Measurements from ENCODE around the gene SFN. TPM values are rescaled to one million over a fixed set of nuclear protein-coding genes. Genes with fewer than 3 reads are reported as not detected.

The SFN gene
- total RNA-seq = 465 and 1,125 TPM in 2 replicates

DNA sequence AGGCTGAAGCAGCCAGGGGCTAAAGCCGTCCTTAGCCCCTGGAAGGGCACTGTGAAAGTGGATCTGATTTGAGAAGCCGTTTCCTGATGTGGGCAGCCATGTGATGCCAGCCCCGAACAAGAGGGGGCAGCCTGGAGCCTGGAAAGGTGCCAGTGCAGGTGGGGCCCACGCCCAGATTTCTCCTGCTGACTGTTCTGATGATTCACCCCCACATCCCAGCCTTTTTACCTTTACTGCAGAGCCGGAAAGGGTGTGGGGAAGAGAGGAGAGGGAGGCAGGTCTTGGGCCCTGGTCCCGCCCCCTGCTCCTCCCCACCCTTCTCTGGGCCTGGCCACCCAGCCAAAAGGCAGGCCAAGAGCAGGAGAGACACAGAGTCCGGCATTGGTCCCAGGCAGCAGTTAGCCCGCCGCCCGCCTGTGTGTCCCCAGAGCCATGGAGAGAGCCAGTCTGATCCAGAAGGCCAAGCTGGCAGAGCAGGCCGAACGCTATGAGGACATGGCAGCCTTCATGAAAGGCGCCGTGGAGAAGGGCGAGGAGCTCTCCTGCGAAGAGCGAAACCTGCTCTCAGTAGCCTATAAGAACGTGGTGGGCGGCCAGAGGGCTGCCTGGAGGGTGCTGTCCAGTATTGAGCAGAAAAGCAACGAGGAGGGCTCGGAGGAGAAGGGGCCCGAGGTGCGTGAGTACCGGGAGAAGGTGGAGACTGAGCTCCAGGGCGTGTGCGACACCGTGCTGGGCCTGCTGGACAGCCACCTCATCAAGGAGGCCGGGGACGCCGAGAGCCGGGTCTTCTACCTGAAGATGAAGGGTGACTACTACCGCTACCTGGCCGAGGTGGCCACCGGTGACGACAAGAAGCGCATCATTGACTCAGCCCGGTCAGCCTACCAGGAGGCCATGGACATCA, at the start of gene SFN:
SFN (plus strand) TSS at position 369 of the 904 bp plus-strand sequence; CDS start at position 433, 64 bp downstream.
- peaks cover 11% of the 10 kb centered on the region for H3K36me3 ChIP-seq (ENCODE audit: control insufficient read depth, insufficient read depth, low read length)
- DNase-seq (ENCODE audit: low read depth) (peak; percentile 96), FAIRE-seq (peak; percentile 62)
- TF ChIP-seq, protein P1, sequence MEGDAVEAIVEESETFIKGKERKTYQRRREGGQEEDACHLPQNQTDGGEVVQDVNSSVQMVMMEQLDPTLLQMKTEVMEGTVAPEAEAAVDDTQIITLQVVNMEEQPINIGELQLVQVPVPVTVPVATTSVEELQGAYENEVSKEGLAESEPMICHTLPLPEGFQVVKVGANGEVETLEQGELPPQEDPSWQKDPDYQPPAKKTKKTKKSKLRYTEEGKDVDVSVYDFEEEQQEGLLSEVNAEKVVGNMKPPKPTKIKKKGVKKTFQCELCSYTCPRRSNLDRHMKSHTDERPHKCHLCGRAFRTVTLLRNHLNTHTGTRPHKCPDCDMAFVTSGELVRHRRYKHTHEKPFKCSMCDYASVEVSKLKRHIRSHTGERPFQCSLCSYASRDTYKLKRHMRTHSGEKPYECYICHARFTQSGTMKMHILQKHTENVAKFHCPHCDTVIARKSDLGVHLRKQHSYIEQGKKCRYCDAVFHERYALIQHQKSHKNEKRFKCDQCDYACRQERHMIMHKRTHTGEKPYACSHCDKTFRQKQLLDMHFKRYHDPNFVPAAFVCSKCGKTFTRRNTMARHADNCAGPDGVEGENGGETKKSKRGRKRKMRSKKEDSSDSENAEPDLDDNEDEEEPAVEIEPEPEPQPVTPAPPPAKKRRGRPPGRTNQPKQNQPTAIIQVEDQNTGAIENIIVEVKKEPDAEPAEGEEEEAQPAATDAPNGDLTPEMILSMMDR (IDR thresholded peaks at IDR 0.05; ENCODE audit: insufficient read depth, low read length, severe bottlenecking) = peak; percentile 93
- no peaks in the 10 kb centered on the region for H3K27me3 ChIP-seq (ENCODE audit: control insufficient read depth, insufficient read depth, low read length)
- H3K4me3 ChIP-seq (ENCODE audit: low read depth, low read length) = peak within 1 kb of the TSS; percentile 100

DNA sequence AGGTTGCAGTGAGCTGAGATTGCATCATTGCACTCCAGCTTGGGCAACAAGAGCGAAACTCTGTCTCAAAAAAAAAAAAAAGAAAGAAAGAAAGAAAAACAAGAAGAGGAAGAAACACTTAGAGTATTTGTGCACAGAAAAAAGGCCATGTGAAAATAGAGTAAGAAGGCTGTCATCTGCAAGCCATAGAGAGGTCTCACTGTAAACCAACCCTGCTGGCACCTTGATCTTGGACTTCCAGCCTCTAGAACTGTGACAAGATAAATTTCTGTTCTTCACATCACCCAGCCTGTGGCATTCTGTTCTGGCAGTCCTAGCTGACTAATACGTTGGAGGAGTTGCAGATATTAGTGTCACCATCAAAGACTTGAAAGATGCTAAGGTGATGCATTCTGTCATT, 48.6 kb upstream of the SFN start:
- FAIRE-seq (no peak), DNase-seq (ENCODE audit: low read depth) (no peak)
- no peak overlapping the region for H3K4me3 ChIP-seq (ENCODE audit: low read depth, low read length)
- no peaks in the 10 kb centered on the region for H3K27me3 ChIP-seq (ENCODE audit: control insufficient read depth, insufficient read depth, low read length)
- no peaks in the 10 kb centered on the region for H3K36me3 ChIP-seq (ENCODE audit: control insufficient read depth, insufficient read depth, low read length)
- TF ChIP-seq, protein P1 (IDR thresholded peaks at IDR 0.05; ENCODE audit: insufficient read depth, low read length, severe bottlenecking) = no peak

DNA sequence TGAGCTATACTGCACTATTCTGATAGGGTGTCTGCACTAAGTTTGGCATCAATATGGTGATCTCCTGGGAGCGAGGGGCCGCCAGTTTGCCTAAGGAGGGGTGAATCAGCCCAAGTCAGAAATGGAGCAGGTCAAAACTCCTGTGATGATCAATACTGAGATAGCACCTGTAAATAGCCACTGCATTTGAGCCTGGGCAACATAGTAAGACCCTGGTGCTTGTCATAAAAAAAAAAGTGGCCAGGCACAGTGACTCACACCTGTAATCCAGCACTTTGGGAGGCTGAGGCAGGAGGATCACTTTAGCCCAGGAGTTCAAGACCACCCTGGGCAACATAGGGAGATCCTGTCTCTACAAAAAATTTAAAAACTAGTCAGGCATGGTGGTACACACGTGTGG, 48.1 kb upstream of the SFN start:
- DNase-seq (ENCODE audit: low read depth) (no peak), FAIRE-seq (no peak)
- TF ChIP-seq, protein P1 (IDR thresholded peaks at IDR 0.05; ENCODE audit: insufficient read depth, low read length, severe bottlenecking) = no peak
- Histone ChIP-seq H3K36me3 (ENCODE audit: control insufficient read depth, insufficient read depth, low read length) (no peaks in the 10 kb centered on the region), H3K27me3 (ENCODE audit: control insufficient read depth, insufficient read depth, low read length) (no peaks in the 10 kb centered on the region), H3K4me3 (ENCODE audit: low read depth, low read length) (no peak overlapping the region)

DNA sequence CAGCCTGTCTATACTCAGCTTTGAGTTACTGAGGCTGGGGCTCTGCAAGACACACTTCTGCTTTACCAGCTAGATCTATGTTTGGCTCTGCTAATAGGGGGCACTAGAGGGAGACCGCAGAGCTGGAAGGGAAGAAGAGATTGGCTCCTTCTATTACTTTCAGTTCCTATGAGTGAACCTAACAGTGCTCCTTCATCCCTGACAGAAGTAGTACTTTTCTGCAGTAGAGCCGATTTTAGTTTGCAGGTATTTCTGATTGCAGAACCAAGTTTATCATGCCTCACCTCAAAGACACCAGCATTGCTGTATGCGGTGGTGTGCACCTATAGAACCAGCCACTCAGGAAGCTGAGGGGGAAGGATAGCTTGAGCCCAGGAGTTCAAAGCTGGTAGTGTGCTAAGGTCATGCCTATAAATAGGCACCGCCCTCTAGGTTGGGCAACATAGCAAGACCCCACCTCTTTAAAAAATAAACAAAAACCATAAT, 42.1 kb upstream of the SFN start:
- no peaks in the 10 kb centered on the region for H3K36me3 ChIP-seq (ENCODE audit: control insufficient read depth, insufficient read depth, low read length)
- TF ChIP-seq, protein P1 (IDR thresholded peaks at IDR 0.05; ENCODE audit: insufficient read depth, low read length, severe bottlenecking) = no peak
- DNase-seq (ENCODE audit: low read depth) (no peak), FAIRE-seq (no peak)
- H3K4me3 ChIP-seq (ENCODE audit: low read depth, low read length) = no peak overlapping the region
- no peaks in the 10 kb centered on the region for H3K27me3 ChIP-seq (ENCODE audit: control insufficient read depth, insufficient read depth, low read length)

DNA sequence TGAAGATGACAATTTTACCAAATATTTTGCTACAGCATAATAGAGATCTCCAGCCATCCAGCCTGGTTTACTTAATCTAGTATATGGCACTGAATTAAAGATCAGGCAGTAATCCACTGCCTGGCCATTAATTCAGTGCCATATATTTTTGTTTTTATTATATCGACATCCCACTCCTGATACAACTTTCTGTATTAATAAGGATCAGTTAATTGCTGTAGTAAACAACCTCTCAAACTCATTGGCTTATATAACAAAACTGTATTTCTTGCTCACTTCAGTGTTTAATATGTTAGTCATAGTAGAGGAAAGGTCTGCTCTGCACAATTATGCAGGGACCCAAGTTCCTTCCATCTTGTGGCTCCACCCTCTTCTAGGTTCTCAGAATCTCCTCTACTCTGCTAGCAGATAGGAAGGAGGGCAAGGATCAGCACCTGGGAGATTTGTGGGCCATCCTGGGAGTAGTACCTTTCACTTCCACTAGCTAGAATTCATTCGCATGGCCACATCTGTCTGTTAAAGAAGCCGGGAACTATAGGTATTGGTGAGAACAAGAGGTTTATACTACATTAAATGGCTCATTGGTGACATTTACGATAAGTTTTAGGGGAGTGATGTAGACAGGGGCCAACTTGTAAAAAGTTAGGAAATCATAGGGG, 40.1 kb upstream of the SFN start:
- DNase-seq (ENCODE audit: low read depth) (no peak), FAIRE-seq (no peak)
- no peak overlapping the region for H3K4me3 ChIP-seq (ENCODE audit: low read depth, low read length)
- TF ChIP-seq, protein P1 (IDR thresholded peaks at IDR 0.05; ENCODE audit: insufficient read depth, low read length, severe bottlenecking) = no peak
- H3K36me3 ChIP-seq (ENCODE audit: control insufficient read depth, insufficient read depth, low read length) = no peaks in the 10 kb centered on the region
- H3K27me3 ChIP-seq (ENCODE audit: control insufficient read depth, insufficient read depth, low read length) = no peaks in the 10 kb centered on the region
